CD4-positive, alpha-beta T cell treated with Interleukin-12 subunit alpha and Interleukin-12 subunit beta, for 1 hour (primary cell): ENCODE measurements around the gene KDM5A.
"Not testable (repeated sequence)": the region's sequence is repeated elsewhere in the genome, so short reads cannot be mapped to it uniquely, and the experiment has no call there.

Experiments
- DNase-seq: peaks from one replicate; pipeline ENCODE4 v3.0.0-alpha.2; 2020

KDM5A gene

GRCh38 chr12:331287-331686 lies 57.8 kb downstream of the KDM5A start:
- DNase-seq: no peak

GRCh38 chr12:325906-326305 lies 63.2 kb downstream of the KDM5A start:
- DNase-seq: no peak

- no peak for DNase-seq
Observed at GRCh38 chr12:323507-323906, 65.6 kb downstream of the KDM5A start.

GRCh38 chr12:321606-322326 lies 67.4 kb downstream of the KDM5A start:
- no peak for DNase-seq

GRCh38 chr12:318759-319515 lies 70.2 kb downstream of the KDM5A start:
- no peak for DNase-seq

GRCh38 chr12:308511-308910 lies 80.6 kb downstream of the KDM5A start:
- no peak for DNase-seq

- no peak for DNase-seq
Observed at GRCh38 chr12:307406-307805, 81.7 kb downstream of the KDM5A start.

- DNase-seq: no peak
Observed at GRCh38 chr12:304805-305204, 84.3 kb downstream of the KDM5A start.

GRCh38 chr12:302766-303165 lies 86.4 kb downstream of the KDM5A start:
- peak; percentile 3 for DNase-seq

GRCh38 chr12:300166-300565 lies 89.0 kb downstream of the KDM5A start:
- not testable (repeated sequence) for DNase-seq

- DNase-seq: not testable (repeated sequence)
Observed at GRCh38 chr12:299511-299910, 89.6 kb downstream of the KDM5A start.

GRCh38 chr12:298059-298458 lies 91.1 kb downstream of the KDM5A start:
- not testable (repeated sequence) for DNase-seq

- no peak for DNase-seq
Observed at GRCh38 chr12:295132-295531, 94.0 kb downstream of the KDM5A start.

GRCh38 chr12:293199-293598 lies 95.9 kb downstream of the KDM5A start:
- DNase-seq: no peak

- no peak for DNase-seq
Observed at GRCh38 chr12:292186-292585, 96.9 kb downstream of the KDM5A start.

- DNase-seq: no peak
Observed at GRCh38 chr12:291153-291723, 97.9 kb downstream of the KDM5A start.

- no peak for DNase-seq
Observed at GRCh38 chr12:288687-289086, 100.4 kb downstream of the KDM5A start.

GRCh38 chr12:286531-287300 lies 102.4 kb downstream of the KDM5A start:
- no peak for DNase-seq

GRCh38 chr12:278046-278445 lies 111.1 kb downstream of the KDM5A start:
- no peak for DNase-seq

GRCh38 chr12:275812-276211 lies 113.3 kb downstream of the KDM5A start:
- no peak for DNase-seq

- no peak for DNase-seq
Observed at GRCh38 chr12:273382-273781, 115.7 kb downstream of the KDM5A start.

- DNase-seq: no peak
Observed at GRCh38 chr12:272942-273341, 116.2 kb downstream of the KDM5A start.

- DNase-seq: no peak
Observed at GRCh38 chr12:271161-271560, 118.0 kb downstream of the KDM5A start.
